Measurements from ENCODE around the gene UFSP1.

The UFSP1 gene

GRCh38 chr7:100878013-100878412, 11.5 kb downstream of the UFSP1 start:
- no peak overlapping the region for H3K14ac ChIP-seq (ENCODE audit: low read length)
- no peak overlapping the region for H4K91ac ChIP-seq (ENCODE audit: low read depth, low read length, poor library complexity)
- no peak overlapping the region for H2AK5ac ChIP-seq (ENCODE audit: low read depth, low read length)
- H3K27ac ChIP-seq (replicated peaks; ENCODE audit: low read length) = no peak overlapping the region
- H3K36me3 ChIP-seq (replicated peaks in 1 of 2; ENCODE audit: control insufficient read depth in 2 of 2, insufficient read depth in 2 of 2, low read length in 2 of 2) = peaks cover 36 to 86% of the 10 kb centered on the region in 2 donors
- H3K23ac ChIP-seq (ENCODE audit: low read depth, low read length, poor library complexity) = no peak overlapping the region
- no peak overlapping the region for H2AFZ ChIP-seq (ENCODE audit: low read length)
- no peak overlapping the region for H2BK120ac ChIP-seq (ENCODE audit: low read depth, low read length)
- H2BK12ac ChIP-seq (ENCODE audit: low read length) = no peak overlapping the region
- no peak for DNase-seq (ENCODE audit: low spot score)
- no peak overlapping the region for H3K4me2 ChIP-seq (ENCODE audit: insufficient read depth, low read length, poor library complexity, severe bottlenecking)
- H3K4me1 ChIP-seq (ENCODE audit: control insufficient read depth in 2 of 2, insufficient read depth in 1 of 2, low read depth in 1 of 2, low read length in 2 of 2) = peaks cover 10 to 15% of the 10 kb centered on the region in 2 donors
- no peak overlapping the region for H2BK5ac ChIP-seq (ENCODE audit: low read length)
- no peaks in the 10 kb centered on the region for H3K27me3 ChIP-seq (ENCODE audit: control insufficient read depth in 3 of 3, insufficient read depth in 3 of 3, low read depth in 1 of 3, low read length in 3 of 3)
- H3K9ac ChIP-seq (ENCODE audit: low read depth, low read length, poor library complexity) = no peak overlapping the region
- no peaks in the 10 kb centered on the region for H3K9me3 ChIP-seq (replicated peaks in 1 of 2; ENCODE audit: control insufficient read depth in 2 of 2, insufficient read depth in 1 of 2, low read depth in 1 of 2, low read length in 2 of 2)
- peaks cover 19% of the 10 kb centered on the region for H3K79me1 ChIP-seq (ENCODE audit: low read depth, low read length)
- no peak overlapping the region for H3K4ac ChIP-seq (ENCODE audit: low read length)
- H3K18ac ChIP-seq (ENCODE audit: low read length) = no peak overlapping the region
- H3K4me3 ChIP-seq (ENCODE audit: low read length in 2 of 2) = no peak overlapping the region
- H2BK15ac ChIP-seq (ENCODE audit: low read length) = no peak overlapping the region
- WGBS, 2 donors (ENCODE audit: extremely low coverage in 2 of 2, insufficient read length in 2 of 2, insufficient replicate concordance in 1 of 2) = no CpG with 5 or more reads among the region's 7 CpGs
- H4K8ac ChIP-seq (ENCODE audit: low read depth, low read length) = no peak overlapping the region

GRCh38 chr7:100875356-100875751, 14.2 kb downstream of the UFSP1 start:
- H3K4me1 ChIP-seq (ENCODE audit: control insufficient read depth in 2 of 2, insufficient read depth in 1 of 2, low read depth in 1 of 2, low read length in 2 of 2) = peaks cover 10 to 15% of the 10 kb centered on the region in 2 donors
- H3K36me3 ChIP-seq (replicated peaks in 1 of 2; ENCODE audit: control insufficient read depth in 2 of 2, insufficient read depth in 2 of 2, low read length in 2 of 2) = peaks cover 37 to 84% of the 10 kb centered on the region in 2 donors
- WGBS, 2 donors (ENCODE audit: extremely low coverage in 2 of 2, insufficient read length in 2 of 2, insufficient replicate concordance in 1 of 2) = no CpG with 5 or more reads among the region's 39 CpGs
- no peak overlapping the region for H2BK15ac ChIP-seq (ENCODE audit: low read length)
- H2BK12ac ChIP-seq (ENCODE audit: low read length) = peak overlapping the region; percentile 68
- H3K79me1 ChIP-seq (ENCODE audit: low read depth, low read length) = peaks cover 5% of the 10 kb centered on the region
- H3K14ac ChIP-seq (ENCODE audit: low read length) = peak overlapping the region; percentile 98
- H4K8ac ChIP-seq (ENCODE audit: low read depth, low read length) = peak overlapping the region; percentile 10
- H3K23ac ChIP-seq (ENCODE audit: low read depth, low read length, poor library complexity) = peak overlapping the region; percentile 100
- no peaks in the 10 kb centered on the region for H3K9me3 ChIP-seq (replicated peaks in 1 of 2; ENCODE audit: control insufficient read depth in 2 of 2, insufficient read depth in 1 of 2, low read depth in 1 of 2, low read length in 2 of 2)
- peak overlapping the region; percentile 6 for H4K91ac ChIP-seq (ENCODE audit: low read depth, low read length, poor library complexity)
- H2AFZ ChIP-seq (ENCODE audit: low read length) = peak overlapping the region; percentile 80
- H3K4ac ChIP-seq (ENCODE audit: low read length) = peak overlapping the region; percentile 80
- peak overlapping the region; percentile 85 for H2BK5ac ChIP-seq (ENCODE audit: low read length)
- H3K4me2 ChIP-seq (ENCODE audit: insufficient read depth, low read length, poor library complexity, severe bottlenecking) = peak overlapping the region; percentile 63
- H3K27ac ChIP-seq (replicated peaks; ENCODE audit: low read length) = peak overlapping the region; percentile 94
- peak overlapping the region; percentile 99 for H3K18ac ChIP-seq (ENCODE audit: low read length)
- H2AK5ac ChIP-seq (ENCODE audit: low read depth, low read length) = peak overlapping the region; percentile 98
- peak overlapping the region; percentile 96 for H3K9ac ChIP-seq (ENCODE audit: low read depth, low read length, poor library complexity)
- H3K27me3 ChIP-seq (ENCODE audit: control insufficient read depth in 3 of 3, insufficient read depth in 3 of 3, low read depth in 1 of 3, low read length in 3 of 3) = no peaks in the 10 kb centered on the region
- no peak for DNase-seq (ENCODE audit: low spot score)
- peak overlapping the region; percentile 85 to 91 for H3K4me3 ChIP-seq (ENCODE audit: low read length in 2 of 2)
- peak overlapping the region; percentile 77 for H2BK120ac ChIP-seq (ENCODE audit: low read depth, low read length)

GRCh38 chr7:100874577-100875355, 14.7 kb downstream of the UFSP1 start, which contains the start of gene SRRT:
SRRT (plus strand) TSS chr7:100875103; CDS start chr7:100875591, 488 bp downstream.
- no CpG with 5 or more reads among the region's 79 CpGs for WGBS, 2 donors (ENCODE audit: extremely low coverage in 2 of 2, insufficient read length in 2 of 2, insufficient replicate concordance in 1 of 2)
- H3K23ac ChIP-seq (ENCODE audit: low read depth, low read length, poor library complexity) = peak within 1 kb of the TSS; percentile 100
- peak within 1 kb of the TSS; percentile 6 for H4K91ac ChIP-seq (ENCODE audit: low read depth, low read length, poor library complexity)
- peak within 1 kb of the TSS; percentile 98 for H3K27ac ChIP-seq (replicated peaks; ENCODE audit: low read length)
- H3K14ac ChIP-seq (ENCODE audit: low read length) = peak within 1 kb of the TSS; percentile 98
- peak within 1 kb of the TSS; percentile 99 for H2AK5ac ChIP-seq (ENCODE audit: low read depth, low read length)
- H2BK5ac ChIP-seq (ENCODE audit: low read length) = peak within 1 kb of the TSS; percentile 85
- no peaks in the 10 kb centered on the region for H3K27me3 ChIP-seq (ENCODE audit: control insufficient read depth in 3 of 3, insufficient read depth in 3 of 3, low read depth in 1 of 3, low read length in 3 of 3)
- H3K4me2 ChIP-seq (ENCODE audit: insufficient read depth, low read length, poor library complexity, severe bottlenecking) = peak within 1 kb of the TSS; percentile 69
- H4K8ac ChIP-seq (ENCODE audit: low read depth, low read length) = peak within 1 kb of the TSS; percentile 29
- peak within 1 kb of the TSS; percentile 68 for H2BK12ac ChIP-seq (ENCODE audit: low read length)
- peaks cover 34 to 85% of the 10 kb centered on the region in 2 donors for H3K36me3 ChIP-seq (replicated peaks in 1 of 2; ENCODE audit: control insufficient read depth in 2 of 2, insufficient read depth in 2 of 2, low read length in 2 of 2)
- peaks cover 10 to 12% of the 10 kb centered on the region in 2 donors for H3K4me1 ChIP-seq (ENCODE audit: control insufficient read depth in 2 of 2, insufficient read depth in 1 of 2, low read depth in 1 of 2, low read length in 2 of 2)
- H2BK15ac ChIP-seq (ENCODE audit: low read length) = peak within 1 kb of the TSS; percentile 15
- peak within 1 kb of the TSS; percentile 87 for H2AFZ ChIP-seq (ENCODE audit: low read length)
- H3K79me1 ChIP-seq (ENCODE audit: low read depth, low read length) = peaks cover 4% of the 10 kb centered on the region
- peak within 1 kb of the TSS; percentile 98 for H3K4ac ChIP-seq (ENCODE audit: low read length)
- peak within 1 kb of the TSS; percentile 99 for H3K18ac ChIP-seq (ENCODE audit: low read length)
- H3K9me3 ChIP-seq (replicated peaks in 1 of 2; ENCODE audit: control insufficient read depth in 2 of 2, insufficient read depth in 1 of 2, low read depth in 1 of 2, low read length in 2 of 2) = no peaks in the 10 kb centered on the region
- peak within 1 kb of the TSS; percentile 96 for H3K9ac ChIP-seq (ENCODE audit: low read depth, low read length, poor library complexity)
- peak within 1 kb of the TSS; percentile 77 for H2BK120ac ChIP-seq (ENCODE audit: low read depth, low read length)
- peak; percentile 97 for DNase-seq (ENCODE audit: low spot score)
- H3K4me3 ChIP-seq (ENCODE audit: low read length in 2 of 2) = peak within 1 kb of the TSS; percentile 85 to 91

- no peak for DNase-seq (ENCODE audit: low spot score)
- peak overlapping the region; percentile 91 for H3K9ac ChIP-seq (ENCODE audit: low read depth, low read length, poor library complexity)
- H3K9me3 ChIP-seq (replicated peaks in 1 of 2; ENCODE audit: control insufficient read depth in 2 of 2, insufficient read depth in 1 of 2, low read depth in 1 of 2, low read length in 2 of 2) = no peaks in the 10 kb centered on the region
- H3K4me1 ChIP-seq (ENCODE audit: control insufficient read depth in 2 of 2, insufficient read depth in 1 of 2, low read depth in 1 of 2, low read length in 2 of 2) = peaks cover 10% of the 10 kb centered on the region in 2 donors
- no peak overlapping the region for H2BK12ac ChIP-seq (ENCODE audit: low read length)
- peak overlapping the region; percentile 15 for H2BK15ac ChIP-seq (ENCODE audit: low read length)
- peak overlapping the region; percentile 87 for H2AFZ ChIP-seq (ENCODE audit: low read length)
- H3K4me2 ChIP-seq (ENCODE audit: insufficient read depth, low read length, poor library complexity, severe bottlenecking) = peak overlapping the region; percentile 69
- no peak overlapping the region for H3K18ac ChIP-seq (ENCODE audit: low read length)
- WGBS, 2 donors (ENCODE audit: extremely low coverage in 2 of 2, insufficient read length in 2 of 2, insufficient replicate concordance in 1 of 2) = no CpG with 5 or more reads among the region's 8 CpGs
- peak overlapping the region; percentile 98 for H3K4ac ChIP-seq (ENCODE audit: low read length)
- H2BK5ac ChIP-seq (ENCODE audit: low read length) = no peak overlapping the region
- no peak overlapping the region for H4K91ac ChIP-seq (ENCODE audit: low read depth, low read length, poor library complexity)
- peaks cover 3% of the 10 kb centered on the region for H3K79me1 ChIP-seq (ENCODE audit: low read depth, low read length)
- peak overlapping the region; percentile 29 for H4K8ac ChIP-seq (ENCODE audit: low read depth, low read length)
- H3K36me3 ChIP-seq (replicated peaks in 1 of 2; ENCODE audit: control insufficient read depth in 2 of 2, insufficient read depth in 2 of 2, low read length in 2 of 2) = peaks cover 33 to 80% of the 10 kb centered on the region in 2 donors
- no peak overlapping the region for H3K14ac ChIP-seq (ENCODE audit: low read length)
- H2AK5ac ChIP-seq (ENCODE audit: low read depth, low read length) = peak overlapping the region; percentile 99
- peak overlapping the region; percentile 100 for H3K23ac ChIP-seq (ENCODE audit: low read depth, low read length, poor library complexity)
- H3K27ac ChIP-seq (replicated peaks; ENCODE audit: low read length) = peak overlapping the region; percentile 98
- no peak overlapping the region for H2BK120ac ChIP-seq (ENCODE audit: low read depth, low read length)
- no peaks in the 10 kb centered on the region for H3K27me3 ChIP-seq (ENCODE audit: control insufficient read depth in 3 of 3, insufficient read depth in 3 of 3, low read depth in 1 of 3, low read length in 3 of 3)
- H3K4me3 ChIP-seq (ENCODE audit: low read length in 2 of 2) = peak overlapping the region; percentile 84 to 85
Measured at GRCh38 chr7:100874300-100874576, 15.3 kb downstream of the UFSP1 start.

Data from neuronal stem cell (in vitro differentiated cells).